Trophoblast cell (in vitro differentiated cells and primary cell): ENCODE measurements around the gene ESR1.

Source experiments
- DNase-seq, 2 donors: peaks; one replicate each; pipeline ENCODE4 v3.0.0-alpha.2; 2016
- H2AFZ ChIP-seq: 2 replicates; pipeline ENCODE4 v1.6.1; 2013; ENCODE audit warnings: low read length, moderate library complexity, mild to moderate bottlenecking; ENCODE audit not compliant: insufficient read depth, poor library complexity
- H2AK5ac ChIP-seq: 2 replicates; pipeline ENCODE4 v1.6.1; 2013; ENCODE audit warnings: mild to moderate bottlenecking, low read length
- H2BK120ac ChIP-seq: 2 replicates; pipeline ENCODE4 v1.6.1; 2013; ENCODE audit warnings: low read length, mild to moderate bottlenecking, moderate library complexity; ENCODE audit not compliant: insufficient read depth, poor library complexity
- H2BK12ac ChIP-seq: 2 replicates; pipeline ENCODE4 v1.6.1; 2013; ENCODE audit warnings: mild to moderate bottlenecking, low read length, moderate library complexity
- H2BK5ac ChIP-seq: 2 replicates; pipeline ENCODE4 v1.6.1; 2013; ENCODE audit warnings: low read length, low read depth, moderate library complexity, mild to moderate bottlenecking; ENCODE audit not compliant: poor library complexity
- H3K14ac ChIP-seq: 2 replicates; pipeline ENCODE4 v1.6.1; 2013; ENCODE audit warnings: mild to moderate bottlenecking, low read length
- H3K18ac ChIP-seq: 2 replicates; pipeline ENCODE4 v1.6.1; 2013; ENCODE audit warnings: mild to moderate bottlenecking, low read length
- H3K23ac ChIP-seq: 2 replicates; pipeline ENCODE4 v1.6.1; 2013; ENCODE audit warnings: low read length
- H3K27ac ChIP-seq: 2 replicates; pipeline ENCODE4 v1.5.1; 2013; ENCODE audit warnings: low read depth, mild to moderate bottlenecking, inconsistent platforms, low read length, moderate library complexity
- H3K27me3 ChIP-seq: 2 replicates; pipeline ENCODE4 v1.6.1; 2013; ENCODE audit warnings: inconsistent platforms, mild to moderate bottlenecking, low read length, moderate library complexity; ENCODE audit not compliant: insufficient read depth
- H3K36me3 ChIP-seq, 2 experiments: 1 replicate in 1 of 2; 2 replicates in 1 of 2; pipeline ENCODE4 v1.6.1; 2013; ENCODE audit warnings: low read length in 2 of 2, mild to moderate bottlenecking in 2 of 2, moderate library complexity in 1 of 2; ENCODE audit not compliant: insufficient read depth in 2 of 2, control insufficient read depth in 1 of 2
- H3K4ac ChIP-seq: 2 replicates; pipeline ENCODE4 v1.6.1; 2013; ENCODE audit warnings: low read depth, mild to moderate bottlenecking, low read length, moderate library complexity
- H3K4me1 ChIP-seq, 2 experiments: 1 replicate in 1 of 2; 2 replicates in 1 of 2; pipeline ENCODE4 v1.6.1; 2013; ENCODE audit warnings: low read length in 2 of 2, mild to moderate bottlenecking in 2 of 2, moderate library complexity in 1 of 2; ENCODE audit not compliant: insufficient read depth in 2 of 2, control insufficient read depth in 1 of 2
- H3K4me2 ChIP-seq: 2 replicates; pipeline ENCODE4 v1.6.1; 2013; ENCODE audit warnings: inconsistent platforms, mild to moderate bottlenecking, low read length, moderate library complexity
- H3K4me3 ChIP-seq: 2 replicates; pipeline ENCODE4 v1.5.1; 2013; ENCODE audit warnings: mild to moderate bottlenecking, low read depth, low read length, inconsistent platforms
- H3K79me1 ChIP-seq: one replicate; pipeline ENCODE4 v1.6.1; 2013; ENCODE audit warnings: low read length
- H3K79me2 ChIP-seq: 2 replicates; pipeline ENCODE4 v1.6.1; 2013; ENCODE audit warnings: low read length, mild to moderate bottlenecking; ENCODE audit not compliant: control insufficient read depth, insufficient read depth, poor library complexity
- H3K9ac ChIP-seq: 2 replicates; pipeline ENCODE4 v1.6.1; 2013; ENCODE audit warnings: mild to moderate bottlenecking, low read length
- H3K9me3 ChIP-seq: 2 replicates; pipeline ENCODE4 v1.6.1; 2013; ENCODE audit warnings: low read depth, mild to moderate bottlenecking, control low read depth, inconsistent platforms, low read length; ENCODE audit not compliant: insufficient read depth
- H4K12ac ChIP-seq: 2 replicates; pipeline ENCODE4 v1.6.1; 2013; ENCODE audit warnings: low read depth, mild to moderate bottlenecking, low read length, moderate library complexity
- H4K8ac ChIP-seq: 2 replicates; pipeline ENCODE4 v1.6.1; 2013; ENCODE audit warnings: low read depth, mild to moderate bottlenecking, low read length, moderate library complexity
- H4K91ac ChIP-seq: one replicate; pipeline ENCODE4 v1.6.1; 2013; ENCODE audit warnings: low read depth, mild to moderate bottlenecking, low read length, moderate library complexity
- WGBS: extraction: QIAGEN DNeasy Blood & Tissue Kit; methylation state at CpG from one replicate; pipeline ENCODE4 v1.1.7; 2013; ENCODE audit warnings: missing lambda C conversion rate; ENCODE audit not compliant: insufficient read length, insufficient coverage; ENCODE audit errors: extremely low coverage; 5-methylcytosine and 5-hydroxymethylcytosine counted together

Gene ESR1

DNA sequence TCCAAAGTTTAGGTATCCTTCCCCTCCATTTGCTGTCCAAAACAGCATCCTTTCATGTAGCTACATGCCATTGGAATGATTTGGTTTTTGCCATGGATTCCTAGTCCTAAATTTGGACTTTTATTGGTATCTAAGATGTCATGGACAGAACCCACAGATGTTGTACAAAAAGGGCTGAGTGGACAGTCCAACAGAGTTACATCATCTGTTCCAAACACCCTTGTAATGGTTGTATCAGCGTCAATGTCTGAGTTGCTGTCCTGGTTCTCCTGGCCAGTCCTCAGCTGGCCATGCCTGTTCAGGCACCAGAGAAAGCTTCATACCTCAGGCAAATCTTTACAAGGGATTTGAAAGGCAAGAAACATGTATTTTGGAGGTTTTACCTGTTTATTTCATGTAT is 191.3 kb downstream of the ESR1 start:
- H3K18ac ChIP-seq = no peak overlapping the region
- H2BK5ac ChIP-seq = no peak overlapping the region
- no peaks in the 10 kb centered on the region for H3K9me3 ChIP-seq
- H3K36me3 ChIP-seq = no peaks in the 10 kb centered on the region
- H3K23ac ChIP-seq = no peak overlapping the region
- H3K79me2 ChIP-seq = no peaks in the 10 kb centered on the region
- no CpG with 5 or more reads among the region's 1 CpG for WGBS
- no peaks in the 10 kb centered on the region for H3K79me1 ChIP-seq
- no peak overlapping the region for H2AK5ac ChIP-seq
- no peak overlapping the region for H4K91ac ChIP-seq
- H3K4ac ChIP-seq = no peak overlapping the region
- no peak overlapping the region for H2AFZ ChIP-seq
- no peak overlapping the region for H4K12ac ChIP-seq
- no peak overlapping the region for H3K4me2 ChIP-seq
- no peak overlapping the region for H3K14ac ChIP-seq
- H2BK120ac ChIP-seq = no peak overlapping the region
- H3K27ac ChIP-seq = no peak overlapping the region
- no peak overlapping the region for H3K9ac ChIP-seq
- H3K27me3 ChIP-seq = no peaks in the 10 kb centered on the region
- no peak overlapping the region for H2BK12ac ChIP-seq
- no peak for DNase-seq
- H3K4me1 ChIP-seq = no peaks in the 10 kb centered on the region
- H3K4me3 ChIP-seq = no peak overlapping the region
- H4K8ac ChIP-seq = no peak overlapping the region

DNA sequence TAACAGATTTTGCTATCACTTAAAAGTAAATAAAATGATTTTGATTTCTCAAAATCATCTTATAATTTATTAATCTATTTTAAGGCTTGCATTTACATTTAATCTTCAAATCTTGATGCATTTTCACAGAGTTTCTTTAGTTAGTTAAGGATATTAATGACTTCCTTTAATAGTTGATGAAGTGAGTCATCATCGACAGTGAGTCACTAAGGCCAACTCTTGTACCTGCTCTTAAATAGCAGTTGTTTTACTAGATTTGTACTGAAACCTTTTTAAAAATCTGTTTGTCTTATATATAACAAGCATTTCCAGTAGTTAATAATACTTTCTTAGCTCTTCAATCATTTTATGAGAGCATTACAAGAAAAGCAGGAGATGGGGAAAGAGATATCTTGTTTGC is 191.7 kb downstream of the ESR1 start:
- Histone ChIP-seq H3K36me3 (no peaks in the 10 kb centered on the region), H3K4ac (no peak overlapping the region), H2AK5ac (no peak overlapping the region), H4K12ac (no peak overlapping the region), H4K91ac (no peak overlapping the region), H3K9me3 (no peaks in the 10 kb centered on the region), H3K4me1 (no peaks in the 10 kb centered on the region), H2AFZ (no peak overlapping the region), H2BK5ac (no peak overlapping the region), H4K8ac (no peak overlapping the region), H3K4me3 (no peak overlapping the region), H3K23ac (no peak overlapping the region), H2BK12ac (no peak overlapping the region), H3K27ac (no peak overlapping the region), H3K18ac (no peak overlapping the region), H2BK120ac (no peak overlapping the region), H3K9ac (no peak overlapping the region), H3K79me1 (no peaks in the 10 kb centered on the region), H3K27me3 (no peaks in the 10 kb centered on the region), H3K79me2 (no peaks in the 10 kb centered on the region), H3K4me2 (no peak overlapping the region), H3K14ac (no peak overlapping the region)
- WGBS = no CpG with 5 or more reads among the region's 1 CpG
- DNase-seq = no peak

DNA sequence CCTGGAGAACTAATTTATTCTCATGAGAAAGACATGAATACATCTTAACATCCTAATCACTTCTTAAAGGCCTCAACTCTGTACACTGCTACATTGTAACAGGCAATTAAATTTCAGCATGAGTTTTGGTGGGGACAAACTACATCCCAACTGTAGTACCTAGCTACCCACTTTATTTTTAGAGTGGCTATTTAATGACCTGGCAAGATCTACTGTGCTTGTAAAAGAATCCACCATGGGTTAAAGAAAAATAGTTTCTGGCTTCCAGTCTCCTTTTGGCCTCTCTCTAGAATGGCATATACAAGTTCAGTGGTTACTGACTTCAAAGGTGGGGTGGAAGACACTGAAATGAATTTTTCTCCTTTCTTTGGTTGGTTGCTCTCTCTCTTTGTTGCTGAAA is 193.9 kb downstream of the ESR1 start:
- H2AFZ ChIP-seq = no peak overlapping the region
- H3K4me1 ChIP-seq = no peaks in the 10 kb centered on the region
- H3K9ac ChIP-seq = no peak overlapping the region
- no peak overlapping the region for H4K8ac ChIP-seq
- H3K23ac ChIP-seq = no peak overlapping the region
- H3K4me2 ChIP-seq = no peak overlapping the region
- H3K79me1 ChIP-seq = no peaks in the 10 kb centered on the region
- H3K9me3 ChIP-seq = no peaks in the 10 kb centered on the region
- H3K4ac ChIP-seq = no peak overlapping the region
- DNase-seq = no peak
- no peak overlapping the region for H2AK5ac ChIP-seq
- no peak overlapping the region for H3K18ac ChIP-seq
- H3K36me3 ChIP-seq = no peaks in the 10 kb centered on the region
- no peak overlapping the region for H3K14ac ChIP-seq
- no peak overlapping the region for H4K91ac ChIP-seq
- H2BK5ac ChIP-seq = no peak overlapping the region
- no peak overlapping the region for H2BK12ac ChIP-seq
- H3K4me3 ChIP-seq = no peak overlapping the region
- no peak overlapping the region for H3K27ac ChIP-seq
- H4K12ac ChIP-seq = no peak overlapping the region
- H3K27me3 ChIP-seq = no peaks in the 10 kb centered on the region
- H3K79me2 ChIP-seq = no peaks in the 10 kb centered on the region
- no peak overlapping the region for H2BK120ac ChIP-seq

DNA sequence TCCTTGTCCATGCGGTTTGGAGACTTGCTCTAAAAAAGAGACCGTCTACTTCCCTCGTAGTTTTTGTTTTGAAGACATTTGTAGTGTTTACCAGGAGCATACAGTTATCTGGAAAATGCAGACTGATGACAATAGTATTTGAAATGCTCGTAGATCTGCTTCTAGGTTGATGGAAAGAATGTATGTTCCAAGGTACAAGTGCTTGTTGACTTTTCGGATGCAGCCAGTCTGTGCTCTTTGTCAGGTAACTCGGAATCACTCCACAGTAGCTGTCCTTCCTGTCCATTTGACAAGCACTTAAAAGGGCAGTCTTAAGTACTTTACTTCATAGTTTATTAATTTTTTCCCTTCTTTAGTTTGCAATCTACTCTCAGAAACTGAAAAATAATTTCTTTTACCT is 194.8 kb downstream of the ESR1 start:
- H2AFZ ChIP-seq = no peak overlapping the region
- no peak overlapping the region for H3K27ac ChIP-seq
- H3K23ac ChIP-seq = no peak overlapping the region
- H3K18ac ChIP-seq = no peak overlapping the region
- no peaks in the 10 kb centered on the region for H3K79me1 ChIP-seq
- no peak overlapping the region for H2BK120ac ChIP-seq
- no peak overlapping the region for H2AK5ac ChIP-seq
- no peaks in the 10 kb centered on the region for H3K27me3 ChIP-seq
- no peak overlapping the region for H3K4me2 ChIP-seq
- no peak overlapping the region for H3K9ac ChIP-seq
- H3K4me1 ChIP-seq = no peaks in the 10 kb centered on the region
- no peak overlapping the region for H3K4me3 ChIP-seq
- no CpG with 5 or more reads among the region's 6 CpGs for WGBS
- H3K9me3 ChIP-seq = no peaks in the 10 kb centered on the region
- no peak overlapping the region for H2BK5ac ChIP-seq
- H3K79me2 ChIP-seq = no peaks in the 10 kb centered on the region
- no peaks in the 10 kb centered on the region for H3K36me3 ChIP-seq
- peak in 1 of 2 donors; percentile 46 for DNase-seq
- H4K12ac ChIP-seq = no peak overlapping the region
- H3K14ac ChIP-seq = no peak overlapping the region
- H3K4ac ChIP-seq = no peak overlapping the region
- no peak overlapping the region for H4K91ac ChIP-seq
- no peak overlapping the region for H4K8ac ChIP-seq
- H2BK12ac ChIP-seq = no peak overlapping the region
